Smooth muscle cell (in vitro differentiated cells): ENCODE data around the gene PHF3. TPM values are rescaled to one million over a fixed set of nuclear protein-coding genes. Genes with fewer than 3 reads are reported as not detected.

Source experiments
- DNase-seq: peaks from one replicate; lab custom pipeline; 2025; ENCODE audit not compliant: unreplicated experiment; lab: John Stamatoyannopoulos, UW
- H2AFZ ChIP-seq: fragments of 200-600 bp; sonication (generic); 2 replicates; pipeline ENCODE4 v1.6.0; 2016; ENCODE audit warnings: antibody characterized with exemption, low read depth, mild to moderate bottlenecking
- H3F3A ChIP-seq: fragments of 200-600 bp; sonication (generic); 2 replicates; pipeline ENCODE4 v1.6.0; 2017; ENCODE audit warnings: antibody characterized with exemption, low read depth
- H3K27ac ChIP-seq: fragments of 200-600 bp; sonication (generic); 2 replicates; pipeline ENCODE4 v1.5.1; 2016; ENCODE audit warnings: low read depth, mild to moderate bottlenecking
- H3K27me3 ChIP-seq: fragments of 200-600 bp; sonication (generic); 2 replicates; pipeline ENCODE4 v1.6.1; 2016; ENCODE audit warnings: low read depth, mild to moderate bottlenecking
- H3K36me3 ChIP-seq: fragments of 200-600 bp; sonication (generic); 2 replicates; pipeline ENCODE4 v1.5.1; 2016; ENCODE audit warnings: low read depth
- H3K4me1 ChIP-seq: fragments of 200-600 bp; sonication (generic); 2 replicates; pipeline ENCODE4 v1.5.1; 2016; ENCODE audit warnings: low read depth
- H3K4me2 ChIP-seq: fragments of 200-600 bp; sonication (generic); 2 replicates; pipeline ENCODE4 v1.6.0; 2016; ENCODE audit warnings: mild to moderate bottlenecking
- H3K4me3 ChIP-seq: fragments of 200-600 bp; sonication (generic); 2 replicates; pipeline ENCODE4 v1.5.1; 2016; ENCODE audit warnings: mild to moderate bottlenecking
- H3K79me2 ChIP-seq: fragments of 200-600 bp; sonication (generic); 2 replicates; pipeline ENCODE4 v1.6.0; 2016; ENCODE audit warnings: low read depth, mild to moderate bottlenecking
- H3K9ac ChIP-seq: fragments of 200-600 bp; sonication (generic); 2 replicates; pipeline ENCODE4 v1.6.0; 2016; ENCODE audit warnings: low read depth
- H3K9me3 ChIP-seq: fragments of 200-600 bp; sonication (generic); replicated peaks from 2 replicates; pipeline ENCODE4 v1.5.1; 2016; ENCODE audit warnings: low read depth
- H4K20me1 ChIP-seq: fragments of 200-600 bp; sonication (generic); 2 replicates; pipeline ENCODE4 v1.6.0; 2016; ENCODE audit warnings: low read depth
- WGBS: methylation state at CpG from one replicate; pipeline ENCODE4 v1.1.7; 2016; ENCODE audit warnings: low lambda C conversion rate; 5-methylcytosine and 5-hydroxymethylcytosine counted together
- polyA plus RNA-seq: library from polyadenylated mRNA; unstranded; fragments of >200 nt; fragmentation: Nextera tagmentation; extraction: Ambion mirVana; gene quantifications from 2 replicates; pipeline ENCODE4 v1.2.1, GENCODE V29; 2016
- total RNA-seq: library from RNA; depleted of rRNA; stranded (reverse); fragments of >200 nt; gene quantifications from 2 replicates; pipeline ENCODE4 v1.2.3, GENCODE V29; 2014
- TF ChIP-seq, protein P1 (sequence below): fragments of 200-600 bp; sonication (generic); IDR thresholded peaks from 2 replicates; pipeline ENCODE4 v1.5.1; 2017; ENCODE audit warnings: borderline replicate concordance, mild to moderate bottlenecking, antibody characterized with exemption; ENCODE audit not compliant: insufficient read depth, poor library complexity, severe bottlenecking

PHF3 gene
- total and polyA plus RNA-seq, 2 experiments from 2014 or later = 9.8 to 44.7 TPM

DNA sequence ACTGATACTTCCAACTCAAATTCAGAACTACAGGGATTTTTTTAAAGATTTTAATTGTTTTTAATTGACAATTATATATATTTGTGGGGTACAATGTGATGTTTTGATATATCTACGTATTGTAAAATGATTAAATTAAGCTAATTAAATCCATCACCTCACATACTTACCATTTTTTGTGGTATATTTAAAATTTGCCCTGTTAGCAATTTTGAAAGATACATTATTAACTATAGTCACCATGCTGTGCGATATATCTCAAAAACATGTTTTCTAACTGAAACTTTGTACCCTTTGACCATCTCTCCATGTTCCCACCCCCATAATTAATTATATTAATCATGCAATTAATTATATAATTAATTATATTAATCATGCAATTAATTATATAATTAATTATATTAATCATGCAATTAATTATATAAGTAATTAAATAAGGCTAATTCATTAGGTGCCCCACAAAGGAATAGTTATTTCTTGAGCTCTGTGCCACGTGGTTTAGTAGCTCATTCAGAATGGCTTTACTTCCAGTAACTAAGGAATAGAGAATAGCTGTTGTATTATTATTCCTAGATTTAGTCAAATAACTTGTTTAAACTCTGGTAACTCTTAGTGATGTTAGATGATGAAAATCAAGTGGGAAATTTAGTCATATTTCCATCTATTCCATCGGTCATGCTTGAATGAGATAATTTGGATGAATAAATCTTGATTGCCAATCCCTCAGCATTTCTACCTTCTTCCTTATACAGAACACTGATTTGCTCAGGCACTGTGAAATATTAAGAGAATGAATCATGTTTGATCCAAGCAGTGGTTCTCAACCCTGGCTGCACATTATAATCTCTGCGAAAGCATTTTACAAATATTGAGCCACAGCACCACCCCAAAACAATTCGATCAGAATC lies 38.2 kb upstream of the PHF3 start:
- Histone ChIP-seq H3K4me1 (peaks cover 5% of the 10 kb centered on the region), H3K36me3 (no peaks in the 10 kb centered on the region), H3K79me2 (no peaks in the 10 kb centered on the region), H3K27ac (no peak overlapping the region), H3K27me3 (no peaks in the 10 kb centered on the region), H4K20me1 (no peaks in the 10 kb centered on the region), H3K4me2 (peak overlapping the region; percentile 89), H3F3A (no peaks in the 10 kb centered on the region), H2AFZ (peak overlapping the region; percentile 92), H3K4me3 (peak overlapping the region; percentile 64), H3K9ac (no peak overlapping the region), H3K9me3 (no peaks in the 10 kb centered on the region)
- DNase-seq = no peak
- 56% methylated on average over 6 of the region's 6 CpGs for WGBS
- TF ChIP-seq, protein P1, sequence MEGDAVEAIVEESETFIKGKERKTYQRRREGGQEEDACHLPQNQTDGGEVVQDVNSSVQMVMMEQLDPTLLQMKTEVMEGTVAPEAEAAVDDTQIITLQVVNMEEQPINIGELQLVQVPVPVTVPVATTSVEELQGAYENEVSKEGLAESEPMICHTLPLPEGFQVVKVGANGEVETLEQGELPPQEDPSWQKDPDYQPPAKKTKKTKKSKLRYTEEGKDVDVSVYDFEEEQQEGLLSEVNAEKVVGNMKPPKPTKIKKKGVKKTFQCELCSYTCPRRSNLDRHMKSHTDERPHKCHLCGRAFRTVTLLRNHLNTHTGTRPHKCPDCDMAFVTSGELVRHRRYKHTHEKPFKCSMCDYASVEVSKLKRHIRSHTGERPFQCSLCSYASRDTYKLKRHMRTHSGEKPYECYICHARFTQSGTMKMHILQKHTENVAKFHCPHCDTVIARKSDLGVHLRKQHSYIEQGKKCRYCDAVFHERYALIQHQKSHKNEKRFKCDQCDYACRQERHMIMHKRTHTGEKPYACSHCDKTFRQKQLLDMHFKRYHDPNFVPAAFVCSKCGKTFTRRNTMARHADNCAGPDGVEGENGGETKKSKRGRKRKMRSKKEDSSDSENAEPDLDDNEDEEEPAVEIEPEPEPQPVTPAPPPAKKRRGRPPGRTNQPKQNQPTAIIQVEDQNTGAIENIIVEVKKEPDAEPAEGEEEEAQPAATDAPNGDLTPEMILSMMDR = no peak

DNA sequence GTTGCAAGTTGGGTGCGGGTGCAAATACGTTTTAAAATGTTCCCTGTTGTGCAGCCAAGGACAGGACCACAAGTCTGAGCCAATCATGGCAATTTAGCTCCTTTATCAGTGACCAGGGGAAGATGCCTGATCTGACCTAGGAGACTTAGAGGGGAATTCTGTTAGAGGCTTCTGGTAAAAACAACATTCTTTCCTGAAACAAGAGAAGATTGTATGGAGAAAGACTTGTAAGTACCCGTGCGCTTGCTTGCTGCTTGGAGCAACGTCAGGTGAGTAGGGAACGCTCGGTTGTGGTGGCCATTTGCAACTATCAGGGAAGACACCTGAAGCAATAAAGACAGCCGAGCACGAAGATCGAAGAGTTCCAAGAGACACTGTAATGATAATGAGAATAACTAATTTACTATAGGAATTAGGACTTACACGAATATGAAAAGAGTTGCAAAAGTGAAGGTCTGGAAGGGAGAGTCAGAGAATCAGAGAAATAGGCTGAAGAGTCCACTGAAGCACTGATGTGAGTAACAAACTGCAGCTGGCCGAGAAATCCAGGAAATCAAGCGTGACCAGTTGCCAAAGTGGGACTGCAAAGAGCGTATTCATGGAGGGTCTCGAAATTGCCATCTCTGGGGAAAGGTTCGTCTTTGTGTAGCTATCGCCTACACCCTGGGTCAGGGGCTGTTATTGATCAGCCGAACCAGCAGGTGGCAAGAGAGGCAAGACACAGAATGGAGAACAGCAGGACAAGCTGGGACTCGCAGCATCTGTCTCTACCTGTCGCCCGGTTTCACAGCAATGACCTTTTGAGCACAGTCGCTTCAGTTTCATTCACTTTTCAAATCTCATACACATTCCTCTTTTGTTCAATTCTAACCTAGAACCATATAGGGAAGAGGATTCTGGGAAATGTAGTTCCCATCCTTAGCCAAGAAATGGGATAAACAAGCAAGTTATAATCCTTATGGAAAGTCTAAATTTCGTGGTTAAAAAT lies 37.3 kb upstream of the PHF3 start:
- no peaks in the 10 kb centered on the region for H3K79me2 ChIP-seq
- 5% methylated on average over 23 of the region's 23 CpGs for WGBS
- peak overlapping the region; percentile 64 for H3K4me3 ChIP-seq
- peak overlapping the region; percentile 89 for H3K4me2 ChIP-seq
- H3K27ac ChIP-seq = no peak overlapping the region
- H3F3A ChIP-seq = no peaks in the 10 kb centered on the region
- H3K9ac ChIP-seq = no peak overlapping the region
- peak; percentile 3 for DNase-seq
- no peaks in the 10 kb centered on the region for H3K9me3 ChIP-seq
- no peaks in the 10 kb centered on the region for H3K36me3 ChIP-seq
- H3K4me1 ChIP-seq = peaks cover 5% of the 10 kb centered on the region
- no peaks in the 10 kb centered on the region for H4K20me1 ChIP-seq
- H2AFZ ChIP-seq = peak overlapping the region; percentile 92
- H3K27me3 ChIP-seq = no peaks in the 10 kb centered on the region
- TF ChIP-seq, protein P1 = peak; percentile 76

DNA sequence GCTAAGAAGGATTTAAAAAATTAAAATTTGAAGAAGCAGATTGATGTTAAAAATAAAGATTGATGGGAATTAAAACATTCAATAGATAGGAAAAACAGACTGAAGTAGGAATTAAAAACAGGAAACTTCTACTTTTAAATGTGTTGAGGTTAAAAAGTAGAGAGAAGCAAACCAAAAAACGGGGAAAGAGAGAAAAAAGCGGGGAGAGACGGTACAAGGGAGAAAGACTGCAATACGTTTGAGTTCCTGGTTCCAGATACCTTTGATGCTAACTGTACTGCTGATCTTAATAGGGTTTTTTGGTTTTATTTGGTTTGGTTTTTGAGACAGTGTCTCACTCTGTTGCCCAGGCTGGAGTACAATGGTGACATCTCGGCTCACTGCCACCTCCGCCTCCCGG lies 36.4 kb upstream of the PHF3 start:
- no peaks in the 10 kb centered on the region for H3K9me3 ChIP-seq
- H3K4me1 ChIP-seq = peaks cover 5% of the 10 kb centered on the region
- H3K9ac ChIP-seq = no peak overlapping the region
- no peaks in the 10 kb centered on the region for H3K36me3 ChIP-seq
- H3K27me3 ChIP-seq = no peaks in the 10 kb centered on the region
- peak overlapping the region; percentile 92 for H2AFZ ChIP-seq
- no peak overlapping the region for H3K4me2 ChIP-seq
- H3K27ac ChIP-seq = no peak overlapping the region
- no peak overlapping the region for H3K4me3 ChIP-seq
- 87% methylated on average over 7 of the region's 7 CpGs for WGBS
- no peak for DNase-seq
- no peaks in the 10 kb centered on the region for H3K79me2 ChIP-seq
- TF ChIP-seq, protein P1 = no peak
- no peaks in the 10 kb centered on the region for H4K20me1 ChIP-seq
- no peaks in the 10 kb centered on the region for H3F3A ChIP-seq
